HEK293 (cell line): Measurements from ENCODE around the gene GPR119.

Source experiments
- BCL11A ChIP-seq: fragments of 450-650 bp; formaldehyde crosslinking; IDR thresholded peaks from 2 replicates; pipeline ENCODE4 v1.5.1; 2016; ENCODE audit warnings: low read depth, missing biosample characterization, missing genetic modification characterization
- GFI1B ChIP-seq: fragments of 450-650 bp; formaldehyde crosslinking; IDR thresholded peaks from 2 replicates; pipeline ENCODE4 v1.5.1; 2016; ENCODE audit warnings: missing biosample characterization, missing genetic modification characterization
- HOXA7 ChIP-seq: sonication (generic); formaldehyde crosslinking; IDR thresholded peaks from 2 replicates; pipeline ENCODE4 v1.8.1; 2022; ENCODE audit warnings: missing genetic modification reagents, borderline replicate concordance
- MEIS1 ChIP-seq: sonication (generic); formaldehyde crosslinking; IDR thresholded peaks from 2 replicates; pipeline ENCODE4 v1.8.1; 2022; ENCODE audit warnings: missing genetic modification reagents, mild to moderate bottlenecking, borderline replicate concordance
- REST ChIP-seq: fragments of 450-650 bp; formaldehyde crosslinking; IDR thresholded peaks from 2 replicates; pipeline ENCODE4 v1.5.1; 2016; ENCODE audit warnings: missing biosample characterization, missing genetic modification characterization
- SP2 ChIP-seq: fragments of 450-650 bp; formaldehyde crosslinking; IDR thresholded peaks from 2 replicates; pipeline ENCODE4 v1.5.1; 2016; ENCODE audit warnings: missing biosample characterization, missing genetic modification characterization
- YY1 ChIP-seq: fragments of 450-650 bp; formaldehyde crosslinking; IDR thresholded peaks from 2 replicates; pipeline ENCODE4 v1.5.1; 2018; ENCODE audit warnings: missing biosample characterization, missing genetic modification characterization
- YY2 ChIP-seq: fragments of 450-650 bp; formaldehyde crosslinking; IDR thresholded peaks from 2 replicates; pipeline ENCODE4 v1.5.1; 2016; ENCODE audit warnings: missing biosample characterization, missing genetic modification characterization
- ZBTB7A ChIP-seq: fragments of 450-650 bp; formaldehyde crosslinking; IDR thresholded peaks from 2 replicates; pipeline ENCODE4 v1.5.1; 2016; ENCODE audit warnings: low read depth, missing biosample characterization, missing genetic modification characterization
- ZNF280C ChIP-seq: fragments of 450-650 bp; formaldehyde crosslinking; IDR thresholded peaks from 2 replicates; pipeline ENCODE4 v1.5.1; 2016; ENCODE audit warnings: missing biosample characterization, missing genetic modification characterization
- ZNF513 ChIP-seq: fragments of 450-650 bp; IDR thresholded peaks from 2 replicates; pipeline ENCODE4 v1.5.1; 2018; ENCODE audit warnings: missing biosample characterization, missing genetic modification characterization
- ZNF561 ChIP-seq: fragments of 450-650 bp; IDR thresholded peaks from 2 replicates; pipeline ENCODE4 v1.5.1; 2018; ENCODE audit warnings: missing biosample characterization, missing genetic modification characterization, borderline replicate concordance
- ZXDB ChIP-seq: fragments of 450-650 bp; formaldehyde crosslinking; IDR thresholded peaks from 2 replicates; pipeline ENCODE4 v1.5.1; 2016; ENCODE audit warnings: missing biosample characterization, missing genetic modification characterization
- TF ChIP-seq, protein P1 (sequence below): fragments of 450-650 bp; formaldehyde crosslinking; IDR thresholded peaks from 2 replicates; pipeline ENCODE4 v1.5.1; 2016; ENCODE audit warnings: missing biosample characterization, missing genetic modification characterization

DNA sequence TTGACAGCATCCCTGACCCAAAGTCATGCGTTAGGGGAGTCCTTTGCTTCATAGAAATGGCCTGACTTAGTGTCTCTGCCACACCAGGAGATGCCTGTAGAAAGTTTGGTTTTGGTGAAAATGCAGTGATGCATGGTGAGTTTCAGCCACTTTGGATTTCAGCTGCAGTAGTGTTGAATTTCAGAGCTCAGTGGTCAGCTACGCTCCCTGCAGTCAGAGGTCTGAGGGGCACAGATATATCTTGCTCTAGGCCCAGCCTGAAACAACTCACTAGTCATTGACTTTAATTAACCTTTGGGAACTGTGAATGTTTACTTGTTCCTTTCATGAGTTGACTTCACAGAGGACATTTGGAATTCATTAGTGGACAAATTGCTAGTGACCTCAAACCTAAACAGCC lies 33.8 kb upstream of the GPR119 start:
- no peak for TF ChIP-seq ZNF513
- TF ChIP-seq, protein P1, sequence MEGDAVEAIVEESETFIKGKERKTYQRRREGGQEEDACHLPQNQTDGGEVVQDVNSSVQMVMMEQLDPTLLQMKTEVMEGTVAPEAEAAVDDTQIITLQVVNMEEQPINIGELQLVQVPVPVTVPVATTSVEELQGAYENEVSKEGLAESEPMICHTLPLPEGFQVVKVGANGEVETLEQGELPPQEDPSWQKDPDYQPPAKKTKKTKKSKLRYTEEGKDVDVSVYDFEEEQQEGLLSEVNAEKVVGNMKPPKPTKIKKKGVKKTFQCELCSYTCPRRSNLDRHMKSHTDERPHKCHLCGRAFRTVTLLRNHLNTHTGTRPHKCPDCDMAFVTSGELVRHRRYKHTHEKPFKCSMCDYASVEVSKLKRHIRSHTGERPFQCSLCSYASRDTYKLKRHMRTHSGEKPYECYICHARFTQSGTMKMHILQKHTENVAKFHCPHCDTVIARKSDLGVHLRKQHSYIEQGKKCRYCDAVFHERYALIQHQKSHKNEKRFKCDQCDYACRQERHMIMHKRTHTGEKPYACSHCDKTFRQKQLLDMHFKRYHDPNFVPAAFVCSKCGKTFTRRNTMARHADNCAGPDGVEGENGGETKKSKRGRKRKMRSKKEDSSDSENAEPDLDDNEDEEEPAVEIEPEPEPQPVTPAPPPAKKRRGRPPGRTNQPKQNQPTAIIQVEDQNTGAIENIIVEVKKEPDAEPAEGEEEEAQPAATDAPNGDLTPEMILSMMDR, result no peak
- TF ChIP-seq ZNF280C (tag by site-specific recombination), result no peak
- no peak for TF ChIP-seq MEIS1 (CRISPR knock-in tag)
- no peak for TF ChIP-seq ZXDB (tag by site-specific recombination)
- no peak for TF ChIP-seq YY1
- TF ChIP-seq HOXA7, result no peak
- TF ChIP-seq GFI1B (tag by site-specific recombination), result no peak
- no peak for TF ChIP-seq REST (tag by site-specific recombination)
- no peak for TF ChIP-seq YY2
- TF ChIP-seq BCL11A (tag by site-specific recombination), result no peak
- TF ChIP-seq SP2 (tag by site-specific recombination), result no peak
- TF ChIP-seq ZNF561 (tag by site-specific recombination), result no peak
- TF ChIP-seq ZBTB7A, result no peak
